ENCODE data around the gene RPL22. TPM values are rescaled to one million over a fixed set of nuclear protein-coding genes. Genes with fewer than 3 reads are reported as not detected.

RPL22 gene
- 284 to 448 TPM (median 429 TPM) in 5 replicates for total RNA-seq (2022; extraction: Qiagen RNA extraction)

DNA sequence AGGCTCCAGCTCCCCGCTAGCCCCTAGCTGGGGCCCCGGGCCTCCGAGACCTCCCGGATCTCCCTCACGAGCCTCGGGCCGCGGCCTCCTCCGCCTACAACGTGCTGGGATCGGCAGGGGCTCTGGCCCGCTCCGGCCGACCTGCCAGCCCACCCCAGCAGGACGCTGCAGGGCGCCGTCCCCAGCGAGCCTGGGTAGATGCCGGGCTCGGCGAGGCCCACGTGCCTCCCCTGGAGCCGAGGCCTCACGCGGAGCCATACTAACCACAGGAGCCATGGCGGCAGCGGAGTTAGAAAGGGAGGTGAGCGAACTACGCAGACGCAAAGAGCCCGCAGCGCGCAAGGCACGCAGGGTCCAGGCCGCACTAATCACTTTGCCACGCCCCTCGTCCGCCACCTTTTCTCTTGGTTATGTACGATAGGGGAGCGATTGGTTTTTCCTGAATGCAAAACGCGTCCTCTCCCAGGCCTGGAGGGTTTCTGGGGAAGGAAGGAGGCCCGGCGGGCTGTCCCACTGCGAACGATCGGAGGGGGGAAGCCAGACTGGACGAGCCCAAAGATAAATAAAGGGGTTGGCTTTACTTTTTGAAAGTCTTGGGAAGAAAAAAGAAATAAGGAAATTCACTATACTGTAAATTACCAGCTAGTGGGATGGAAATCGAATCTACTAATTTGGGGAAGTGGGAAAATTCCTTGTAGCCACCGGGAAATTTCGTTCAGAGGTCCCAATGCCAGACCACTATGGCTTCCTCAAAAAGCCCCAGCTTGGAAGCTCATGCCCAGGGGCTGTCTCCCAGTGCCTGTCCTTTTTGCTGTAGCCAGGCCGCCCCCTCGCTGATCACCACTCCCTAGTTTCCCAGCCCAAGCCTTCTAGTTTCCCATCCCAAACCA lies at the start of gene RPL22:
Gene RPL22 (minus strand): TSS at position 298 of the 890 bp plus-strand sequence. CDS start 22 bp downstream, at position 276.

DNA sequence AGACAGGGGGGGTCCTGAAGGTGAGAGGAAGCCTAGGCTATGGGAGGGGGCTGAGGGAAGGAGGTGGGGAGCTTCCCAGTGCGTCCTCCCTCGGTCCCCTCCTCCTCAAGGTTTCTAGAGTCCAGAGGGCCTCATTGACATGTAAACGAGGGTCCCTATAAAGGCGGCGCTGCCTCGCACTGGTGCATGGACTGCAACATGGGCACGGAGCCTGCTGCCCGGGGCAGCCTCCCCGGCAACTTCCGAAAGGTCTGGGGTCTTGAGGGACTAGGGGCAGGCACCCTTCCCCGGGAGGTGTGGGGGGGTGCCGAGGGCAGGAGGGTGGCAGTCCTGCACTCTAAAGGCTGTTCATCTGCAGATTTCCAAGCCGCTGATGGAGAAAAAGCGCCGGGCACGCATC lies 44.6 kb upstream of the RPL22 start, which contains the start of gene HES3:
Gene HES3 (plus strand): TSS at position 187 of the 400 bp plus-strand sequence. CDS start 187 bp downstream, at position 374.

GRCh38 chr1:6205849-6206519 lies 6.6 kb upstream of the RPL22 start, which contains the start of gene RNF207:
Gene RNF207 (plus strand): TSS chr1:6206119. CDS start chr1:6206536, 417 bp downstream.

DNA sequence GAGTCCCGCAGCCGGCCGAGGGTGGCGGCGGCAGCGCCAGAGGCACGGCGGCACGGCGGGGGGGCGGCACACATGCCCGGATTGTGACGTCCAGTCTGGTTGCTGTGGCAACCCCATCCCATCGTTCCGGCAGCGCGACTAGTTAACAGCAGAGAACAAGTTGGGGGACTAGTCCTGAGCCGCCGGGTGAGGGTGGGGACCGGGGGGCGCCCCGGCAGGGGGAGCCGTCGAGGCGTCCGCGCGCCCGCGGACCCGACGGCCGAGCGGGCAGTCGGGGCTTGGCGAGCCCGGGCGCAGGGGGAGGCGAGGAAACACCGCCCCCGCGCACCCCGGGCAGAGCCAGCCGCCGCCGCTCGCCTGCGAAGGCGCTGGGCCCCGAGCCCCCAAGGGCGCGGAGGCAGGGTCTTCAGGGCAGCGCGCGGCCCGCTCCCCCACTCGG lies 19.1 kb downstream of the RPL22 start, which contains the start of gene CHD5:
Gene CHD5 (minus strand): TSS at position 54 of the 439 bp plus-strand sequence. CDS start 298 bp downstream, outside the sequence.

Other genes with a start within 250 kb of the RPL22 start
- gene NPHP4, start 207.2 kb downstream of the RPL22 start, total RNA-seq (2022; extraction: Qiagen RNA extraction): 4.2 to 5.8 TPM (median 5.3 TPM) in 5 replicates
- 6.9 to 8.2 TPM (median 7.7 TPM) in 5 replicates for gene KCNAB2, start 153.7 kb downstream of the RPL22 start, total RNA-seq (2022; extraction: Qiagen RNA extraction)
- gene CHD5, start 19.3 kb downstream of the RPL22 start, total RNA-seq (2022; extraction: Qiagen RNA extraction): 1.5 to 2.8 TPM (median 1.8 TPM) in 5 replicates
- 9.4 to 13.8 TPM (median 11.3 TPM) in 5 replicates for gene RNF207, start 6.5 kb upstream of the RPL22 start, total RNA-seq (2022; extraction: Qiagen RNA extraction)
- 51.0 to 56.7 TPM (median 53.3 TPM) in 5 replicates for gene ICMT, start 36.4 kb upstream of the RPL22 start, total RNA-seq (2022; extraction: Qiagen RNA extraction)
- gene HES3, start 44.6 kb upstream of the RPL22 start, total RNA-seq (2022; extraction: Qiagen RNA extraction): not detected in 5 replicates
- 4.8 to 7.7 TPM (median 7.4 TPM) in 5 replicates for gene GPR153, start 61.5 kb upstream of the RPL22 start, total RNA-seq (2022; extraction: Qiagen RNA extraction)
- gene ACOT7, start 194.2 kb upstream of the RPL22 start, total RNA-seq (2022; extraction: Qiagen RNA extraction): 76.2 to 109 TPM (median 105 TPM) in 5 replicates
- gene HES2, start 220.3 kb upstream of the RPL22 start, total RNA-seq (2022; extraction: Qiagen RNA extraction): 3.1 to 6.0 TPM (median 4.8 TPM) in 5 replicates
- 0.43 to 0.79 TPM (median 0.53 TPM) in 5 replicates for gene ESPN, start 225.2 kb upstream of the RPL22 start, total RNA-seq (2022; extraction: Qiagen RNA extraction)